Upper lobe of right lung (tissue), 1 donor: ENCODE results near the gene DPYD. TPM values are rescaled to one million over a fixed set of nuclear protein-coding genes. Genes with fewer than 3 reads are reported as not detected.

Experiments used
- ATAC-seq: fragments of 200-7000 bp; cut with Tn5 transposase; one replicate; pipeline ENCODE4 v1.9.1; 2020; ENCODE audit warnings: mild to moderate bottlenecking, moderate library complexity
- DNase-seq: peaks from one replicate; pipeline ENCODE4 v3.0.0-alpha.2; 2020
- H3K27ac ChIP-seq: fragments of 200-600 bp; one replicate; pipeline ENCODE4 v1.8.0; 2022
- H3K27me3 ChIP-seq: fragments of 200-600 bp; one replicate; pipeline ENCODE4 v1.8.0; 2022; ENCODE audit warnings: mild to moderate bottlenecking
- H3K36me3 ChIP-seq: fragments of 200-600 bp; one replicate; pipeline ENCODE4 v1.8.0; 2022
- H3K4me1 ChIP-seq: fragments of 200-600 bp; one replicate; pipeline ENCODE4 v1.8.0; 2022
- H3K4me3 ChIP-seq: fragments of 200-600 bp; one replicate; pipeline ENCODE4 v1.8.0; 2022; ENCODE audit warnings: mild to moderate bottlenecking
- H3K9me3 ChIP-seq: fragments of 200-600 bp; one replicate; pipeline ENCODE4 v1.8.0; 2022
- CTCF ChIP-seq: fragments of 200-600 bp; IDR thresholded peaks from one replicate; pipeline ENCODE4 v1.8.0; 2022; ENCODE audit warnings: antibody characterized with exemption
- intact Hi-C: fragments of 100-400 bp; cut with DNase I; formaldehyde crosslinking; loops from one replicate; pipeline ENCODE4 v1.11.0; 2022
- total RNA-seq: library from RNA; stranded (reverse); fragmentation: NEBNext Ultra II Directional; extraction: Animal tissue kit (Norgen Biotek cat#: 25700); gene quantifications from one replicate; pipeline ENCODE4 v1.2.1, GENCODE V29; 2021
- donor health status: DM: no; HTN: yes; CAD: no; lungs with severe emphysema.

DPYD gene
- total RNA-seq, 1 donor from 2014 or later = 82.7 TPM

GRCh38 chr1:97382206-97382605, 538.6 kb downstream of the DPYD start:
- intact Hi-C loops = no loop called here
- H3K9me3 ChIP-seq = no peaks in the 10 kb centered on the region
- no peak overlapping the region for H3K4me3 ChIP-seq
- H3K27me3 ChIP-seq = no peaks in the 10 kb centered on the region
- ATAC-seq = no peak
- no peak for TF ChIP-seq CTCF
- no peaks in the 10 kb centered on the region for H3K4me1 ChIP-seq
- no peaks in the 10 kb centered on the region for H3K36me3 ChIP-seq
- H3K27ac ChIP-seq = no peak overlapping the region
- DNase-seq = no peak

- Histone ChIP-seq H3K4me1 (no peaks in the 10 kb centered on the region), H3K27me3 (no peaks in the 10 kb centered on the region), H3K9me3 (no peaks in the 10 kb centered on the region), H3K27ac (no peak overlapping the region), H3K4me3 (no peak overlapping the region), H3K36me3 (no peaks in the 10 kb centered on the region)
- DNase-seq (no peak), ATAC-seq (no peak)
- TF ChIP-seq CTCF = no peak
- intact Hi-C loops = no loop called here
Observed at GRCh38 chr1:97379387-97380075, 541.3 kb downstream of the DPYD start.

- intact Hi-C loops = no loop called here
- no peak overlapping the region for H3K27ac ChIP-seq
- ATAC-seq (no peak), DNase-seq (no peak)
- no peak for TF ChIP-seq CTCF
- no peak overlapping the region for H3K4me3 ChIP-seq
- no peaks in the 10 kb centered on the region for H3K9me3 ChIP-seq
- H3K36me3 ChIP-seq = no peaks in the 10 kb centered on the region
- no peaks in the 10 kb centered on the region for H3K27me3 ChIP-seq
- no peaks in the 10 kb centered on the region for H3K4me1 ChIP-seq
Observed at GRCh38 chr1:97378596-97378995, 542.2 kb downstream of the DPYD start.

GRCh38 chr1:97377432-97378034, 543.3 kb downstream of the DPYD start:
- intact Hi-C loops = no loop called here
- DNase-seq = no peak

GRCh38 chr1:97373000-97373399, 547.8 kb downstream of the DPYD start:
- no peak for TF ChIP-seq CTCF
- Histone ChIP-seq H3K27me3 (no peaks in the 10 kb centered on the region), H3K4me1 (no peaks in the 10 kb centered on the region), H3K4me3 (no peak overlapping the region), H3K36me3 (no peaks in the 10 kb centered on the region), H3K27ac (no peak overlapping the region), H3K9me3 (no peaks in the 10 kb centered on the region)
- intact Hi-C loops = no loop called here
- DNase-seq (no peak), ATAC-seq (no peak)

More at GRCh38 chr1:97377432-97378034, 543.3 kb downstream of the DPYD start:
- Histone ChIP-seq H3K27me3 (no peaks in the 10 kb centered on the region), H3K27ac (no peak overlapping the region), H3K36me3 (no peaks in the 10 kb centered on the region), H3K4me3 (no peak overlapping the region), H3K4me1 (no peaks in the 10 kb centered on the region), H3K9me3 (no peaks in the 10 kb centered on the region)
- no peak for TF ChIP-seq CTCF
- ATAC-seq = no peak
